Right forelimb (tissue), 1 donor: Measurements from ENCODE around the gene DIP2B.
"Not testable (repeated sequence)": the region's sequence is repeated elsewhere in the genome, so short reads cannot be mapped to it uniquely, and the experiment has no call there.

Experiments used
- DNase-seq: peaks from one replicate; pipeline ENCODE4 v3.0.0-alpha.2; 2018

DIP2B gene

GRCh38 chr12:50504798-50505674, at the start of gene DIP2B:
TSS of gene DIP2B (plus strand) at chr12:50504985. CDS start at chr12:50505141, 156 bp downstream.
- DNase-seq = peak; percentile 96

GRCh38 chr12:50458606-50459005, 46.2 kb upstream of the DIP2B start:
- DNase-seq = no peak

GRCh38 chr12:50467439-50467838, 37.3 kb upstream of the DIP2B start:
- DNase-seq = no peak

GRCh38 chr12:50477241-50477832, 27.4 kb upstream of the DIP2B start:
- no peak for DNase-seq

- DNase-seq = no peak
Measured at GRCh38 chr12:50482571-50482970, 22.2 kb upstream of the DIP2B start.

- no peak for DNase-seq
Measured at GRCh38 chr12:50483488-50483887, 21.3 kb upstream of the DIP2B start.

- no peak for DNase-seq
Measured at GRCh38 chr12:50488801-50489200, 16.0 kb upstream of the DIP2B start.

- DNase-seq = not testable (repeated sequence)
Measured at GRCh38 chr12:50498119-50498518, 6.7 kb upstream of the DIP2B start.

GRCh38 chr12:50505675-50506530, 1.1 kb downstream of the DIP2B start:
- DNase-seq = peak; percentile 45

GRCh38 chr12:50506753-50507473, 2.1 kb downstream of the DIP2B start:
- DNase-seq = no peak

- no peak for DNase-seq
Measured at GRCh38 chr12:50507474-50507838, 2.7 kb downstream of the DIP2B start.

- no peak for DNase-seq
Measured at GRCh38 chr12:50507930-50508329, 3.1 kb downstream of the DIP2B start.

GRCh38 chr12:50508414-50508813, 3.6 kb downstream of the DIP2B start:
- no peak for DNase-seq

GRCh38 chr12:50508970-50509663, 4.3 kb downstream of the DIP2B start:
- no peak for DNase-seq

- DNase-seq = no peak
Measured at GRCh38 chr12:50514526-50515276, 9.9 kb downstream of the DIP2B start.

- DNase-seq = no peak
Measured at GRCh38 chr12:50515587-50515986, 10.8 kb downstream of the DIP2B start.

- no peak for DNase-seq
Measured at GRCh38 chr12:50517421-50518048, 12.8 kb downstream of the DIP2B start.

- no peak for DNase-seq
Measured at GRCh38 chr12:50518090-50518489, 13.3 kb downstream of the DIP2B start.

- DNase-seq = no peak
Measured at GRCh38 chr12:50519353-50519752, 14.6 kb downstream of the DIP2B start.

- DNase-seq = no peak
Measured at GRCh38 chr12:50520416-50521207, 15.8 kb downstream of the DIP2B start.
